NT2/D1 (cell line): ENCODE measurements around the gene LCN9.
A peak's percentile ranks its signal among the peaks of the same experiment; 100 is the strongest.

Experiments used
- DNase-seq: peaks from one replicate; pipeline ENCODE4 v3.0.0-alpha.2; 2011; ENCODE audit warnings: low read depth, low spot score
- H3K27me3 ChIP-seq: 2 replicates; pipeline ENCODE4 v1.6.0; 2011; ENCODE audit warnings: mild to moderate bottlenecking; ENCODE audit not compliant: insufficient read length, insufficient read depth
- H3K36me3 ChIP-seq: 2 replicates; pipeline ENCODE4 v1.6.1; 2011; ENCODE audit warnings: mild to moderate bottlenecking, low read length, mixed read lengths; ENCODE audit not compliant: insufficient read depth, insufficient read length
- H3K4me1 ChIP-seq: 2 replicates; pipeline ENCODE4 v1.5.1; 2011; ENCODE audit not compliant: insufficient read depth, insufficient read length
- H3K4me3 ChIP-seq: 2 replicates; pipeline ENCODE4 v1.5.1; 2011; ENCODE audit warnings: low read depth; ENCODE audit not compliant: insufficient read length
- H3K9ac ChIP-seq: 2 replicates; pipeline ENCODE4 v1.6.0; 2011; ENCODE audit warnings: low read depth; ENCODE audit not compliant: insufficient read length
- H3K9me3 ChIP-seq: 2 replicates; pipeline ENCODE4 v1.5.1; 2011; ENCODE audit warnings: mild to moderate bottlenecking, low read length; ENCODE audit not compliant: insufficient read depth
- SUZ12 ChIP-seq: IDR thresholded peaks from 2 replicates; pipeline ENCODE4 v1.6.1; 2011; ENCODE audit not compliant: insufficient read length, insufficient read depth; ENCODE audit errors: extremely low read depth
- YY1 ChIP-seq: IDR thresholded peaks from 2 replicates; pipeline ENCODE4 v1.6.1; 2011; ENCODE audit not compliant: insufficient read length, insufficient read depth
- ZNF274 ChIP-seq: IDR thresholded peaks from 2 replicates; pipeline ENCODE4 v1.6.1; 2011; ENCODE audit warnings: mild to moderate bottlenecking, low read depth, low read length

LCN9 gene

DNA sequence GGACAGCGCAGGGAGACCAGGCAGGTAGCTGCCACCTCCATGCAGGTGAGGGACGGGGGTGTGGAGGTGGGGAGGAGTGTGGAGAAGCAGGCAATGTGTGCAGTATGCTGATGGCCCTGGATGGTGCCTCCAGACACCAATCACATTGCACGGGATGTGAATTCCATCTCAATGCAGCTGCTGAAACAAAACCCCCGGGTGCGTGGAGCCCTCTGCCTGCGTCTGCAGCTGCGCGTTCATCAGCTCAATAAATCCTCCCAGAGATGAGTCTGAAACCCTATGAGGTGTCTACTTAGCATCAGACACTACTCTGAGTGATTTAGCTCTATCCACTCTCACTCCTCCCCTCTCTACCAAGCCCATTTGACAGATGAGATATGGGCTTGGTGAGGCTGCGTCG is 25.9 kb downstream of the LCN9 start:
- no peaks in the 10 kb centered on the region for H3K27me3 ChIP-seq
- H3K9me3 ChIP-seq: no peaks in the 10 kb centered on the region
- H3K4me3 ChIP-seq: no peak overlapping the region
- H3K4me1 ChIP-seq: peaks cover 26% of the 10 kb centered on the region
- H3K36me3 ChIP-seq: no peaks in the 10 kb centered on the region
- no peak for DNase-seq
- TF ChIP-seq YY1 (no peak), SUZ12 (no peak), ZNF274 (no peak)
- peak overlapping the region; percentile 10 for H3K9ac ChIP-seq

DNA sequence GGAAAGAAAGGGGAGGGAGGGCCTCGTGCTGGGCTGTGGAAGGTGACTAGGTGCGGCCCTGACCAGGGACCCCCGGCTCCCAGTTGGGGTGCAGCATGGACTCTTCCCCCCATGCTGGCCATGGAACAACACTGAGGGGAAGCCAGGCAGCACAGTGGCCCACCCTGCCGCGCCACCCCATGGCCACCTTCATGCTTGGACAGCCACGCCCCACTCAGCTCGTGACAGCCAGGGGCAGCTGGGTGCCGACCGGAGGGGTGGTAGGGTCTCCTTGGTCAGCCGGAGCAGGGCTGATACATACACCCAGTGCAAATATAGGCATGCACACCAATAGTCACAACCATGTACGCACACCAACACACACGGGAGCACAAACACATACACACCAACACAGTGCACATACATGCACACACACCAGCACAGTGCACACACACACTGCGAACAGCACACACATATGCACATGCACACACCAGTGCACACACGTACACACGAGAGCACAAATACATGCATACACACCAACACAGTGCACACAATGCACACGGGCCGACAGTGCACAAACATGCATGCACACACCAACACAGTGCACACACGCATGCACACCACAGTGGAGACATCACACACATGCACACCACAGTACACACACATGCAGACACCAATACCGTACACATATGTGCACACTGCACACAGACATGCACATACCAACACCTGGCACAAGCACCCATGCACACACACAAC is 27.9 kb downstream of the LCN9 start:
- no peaks in the 10 kb centered on the region for H3K9me3 ChIP-seq
- H3K9ac ChIP-seq: no peak overlapping the region
- no peaks in the 10 kb centered on the region for H3K27me3 ChIP-seq
- no peak overlapping the region for H3K4me3 ChIP-seq
- peaks cover 20% of the 10 kb centered on the region for H3K4me1 ChIP-seq
- H3K36me3 ChIP-seq: no peaks in the 10 kb centered on the region
- TF ChIP-seq ZNF274: no peak
- no peak for TF ChIP-seq SUZ12
- no peak for TF ChIP-seq YY1
- no peak for DNase-seq

DNA sequence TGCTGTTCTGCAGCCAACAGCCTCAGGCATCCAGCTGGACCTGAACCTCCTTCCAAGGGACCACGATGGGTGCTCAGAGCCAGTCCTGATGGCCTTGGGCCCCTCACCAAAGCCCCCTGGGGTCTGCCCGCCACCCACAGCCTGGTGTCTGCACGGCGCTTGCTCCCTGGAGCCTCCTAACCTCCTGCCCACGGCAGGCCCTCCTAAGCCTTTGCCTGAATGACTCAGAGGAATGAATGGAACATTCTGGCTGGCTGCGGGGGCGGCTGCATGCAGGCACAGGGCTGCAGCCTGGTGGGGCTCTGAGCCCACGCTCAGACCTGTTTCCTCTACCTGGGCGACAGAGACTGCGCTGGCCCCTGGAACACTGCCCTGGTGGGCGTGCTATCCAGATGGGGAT is 29.3 kb downstream of the LCN9 start:
- H3K4me1 ChIP-seq: peaks cover 14% of the 10 kb centered on the region
- no peak for DNase-seq

DNA sequence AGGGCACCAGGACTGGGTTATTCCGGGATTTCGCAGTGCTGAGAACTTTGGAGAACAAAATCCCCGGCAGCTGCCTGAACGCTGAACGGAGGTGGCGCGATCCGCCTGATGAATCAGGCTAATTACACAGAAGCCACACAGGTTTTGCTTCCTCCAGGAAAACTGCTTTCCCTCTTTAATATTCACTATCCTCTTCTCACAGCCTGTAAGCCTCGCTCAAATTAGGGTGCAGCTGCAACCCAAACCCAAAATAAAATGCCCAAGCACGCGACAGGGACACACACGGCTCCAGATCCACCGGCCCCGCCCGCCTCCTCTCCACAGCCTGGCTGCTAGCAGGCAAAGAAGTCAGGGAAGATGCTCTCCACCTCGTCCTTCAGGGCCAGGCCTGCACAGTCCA is 30.2 kb downstream of the LCN9 start:
- H3K4me3 ChIP-seq: no peak overlapping the region
- H3K36me3 ChIP-seq: no peaks in the 10 kb centered on the region
- TF ChIP-seq ZNF274: no peak
- no peak overlapping the region for H3K9ac ChIP-seq
- H3K4me1 ChIP-seq: peaks cover 14% of the 10 kb centered on the region
- H3K9me3 ChIP-seq: no peaks in the 10 kb centered on the region
- no peak for DNase-seq
- no peaks in the 10 kb centered on the region for H3K27me3 ChIP-seq

More for the DNA sequence above, 29.3 kb downstream of the LCN9 start:
- H3K9ac ChIP-seq: peak overlapping the region; percentile 17
- H3K36me3 ChIP-seq: no peaks in the 10 kb centered on the region
- H3K27me3 ChIP-seq: no peaks in the 10 kb centered on the region
- no peak for TF ChIP-seq ZNF274
- H3K4me3 ChIP-seq: no peak overlapping the region
- H3K9me3 ChIP-seq: no peaks in the 10 kb centered on the region

DNA sequence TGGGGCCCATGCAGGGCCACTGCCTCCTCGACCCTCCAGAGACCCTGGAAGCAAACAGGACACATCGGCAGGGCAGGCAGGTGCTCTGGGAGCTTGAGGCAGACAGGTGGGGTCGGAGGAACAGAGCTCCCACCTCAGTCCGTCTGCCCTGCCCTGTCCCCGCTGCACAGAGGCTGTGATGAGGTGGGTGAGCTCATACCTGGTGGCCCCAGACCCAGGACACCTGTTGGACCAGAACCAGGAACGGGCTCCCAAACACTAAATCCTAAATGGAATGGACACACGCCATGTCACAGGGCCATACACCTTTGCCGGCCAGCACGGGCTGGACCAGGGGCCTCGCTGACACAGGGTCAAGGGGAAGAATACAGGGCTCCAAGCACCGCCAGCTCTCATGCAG is 30.7 kb downstream of the LCN9 start:
- no peak overlapping the region for H3K4me3 ChIP-seq
- no peaks in the 10 kb centered on the region for H3K9me3 ChIP-seq
- H3K9ac ChIP-seq: no peak overlapping the region
- H3K4me1 ChIP-seq: peaks cover 14% of the 10 kb centered on the region
- DNase-seq: no peak
- no peaks in the 10 kb centered on the region for H3K27me3 ChIP-seq
- H3K36me3 ChIP-seq: no peaks in the 10 kb centered on the region
- no peak for TF ChIP-seq ZNF274
- no peak for TF ChIP-seq YY1
- no peak for TF ChIP-seq SUZ12

DNA sequence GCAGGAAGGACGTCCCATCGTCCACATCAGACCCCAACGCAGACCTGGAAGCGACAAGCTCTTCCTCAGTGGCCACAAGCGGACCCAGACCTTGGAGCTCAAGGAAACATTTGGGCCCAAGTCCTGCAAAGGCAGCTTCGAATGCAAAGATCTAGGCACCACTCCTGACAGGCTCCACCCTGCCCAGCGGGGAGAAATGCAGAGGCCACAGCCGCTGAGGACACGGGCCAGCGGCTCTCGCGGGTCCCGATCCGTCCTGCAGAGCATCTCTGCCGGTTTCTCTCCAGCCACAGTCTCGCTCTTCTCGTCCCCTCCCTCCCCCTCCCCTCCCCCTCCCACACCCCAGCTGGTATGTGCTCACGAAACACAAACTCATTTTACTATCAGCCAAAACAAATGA is 31.3 kb downstream of the LCN9 start:
- H3K4me3 ChIP-seq: no peak overlapping the region
- no peaks in the 10 kb centered on the region for H3K9me3 ChIP-seq

DNA sequence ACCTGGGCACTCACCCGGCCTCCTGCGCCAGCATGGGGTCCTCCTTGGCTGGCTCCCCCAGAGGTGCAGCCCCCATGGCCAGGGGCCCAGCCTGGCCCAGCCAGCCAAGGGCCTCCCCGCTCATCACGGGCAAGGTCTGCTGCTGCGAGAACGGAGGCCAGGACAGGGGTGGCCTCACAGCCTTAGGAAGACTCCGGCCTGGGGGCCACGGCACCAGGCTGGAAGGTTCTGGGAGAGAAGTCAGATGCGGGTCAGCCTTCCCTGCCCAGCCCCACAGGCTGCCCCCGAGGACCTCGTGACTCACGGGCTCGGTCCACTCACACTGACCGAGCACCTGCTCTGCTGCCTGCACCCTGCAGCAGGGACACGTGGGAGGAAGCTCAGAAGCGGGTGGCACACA is 31.9 kb downstream of the LCN9 start:
- TF ChIP-seq YY1: no peak
- TF ChIP-seq ZNF274: no peak
- no peak for TF ChIP-seq SUZ12
- Histone ChIP-seq H3K27me3 (no peaks in the 10 kb centered on the region), H3K9me3 (no peaks in the 10 kb centered on the region), H3K36me3 (no peaks in the 10 kb centered on the region), H3K4me1 (peaks cover 11% of the 10 kb centered on the region), H3K9ac (no peak overlapping the region), H3K4me3 (no peak overlapping the region)
- DNase-seq: no peak

More for the DNA sequence above, 31.3 kb downstream of the LCN9 start:
- DNase-seq: no peak
- no peak for TF ChIP-seq YY1
- no peak for TF ChIP-seq ZNF274
- TF ChIP-seq SUZ12: no peak
- no peak overlapping the region for H3K9ac ChIP-seq
- H3K27me3 ChIP-seq: no peaks in the 10 kb centered on the region
- peaks cover 11% of the 10 kb centered on the region for H3K4me1 ChIP-seq
- H3K36me3 ChIP-seq: no peaks in the 10 kb centered on the region

DNA sequence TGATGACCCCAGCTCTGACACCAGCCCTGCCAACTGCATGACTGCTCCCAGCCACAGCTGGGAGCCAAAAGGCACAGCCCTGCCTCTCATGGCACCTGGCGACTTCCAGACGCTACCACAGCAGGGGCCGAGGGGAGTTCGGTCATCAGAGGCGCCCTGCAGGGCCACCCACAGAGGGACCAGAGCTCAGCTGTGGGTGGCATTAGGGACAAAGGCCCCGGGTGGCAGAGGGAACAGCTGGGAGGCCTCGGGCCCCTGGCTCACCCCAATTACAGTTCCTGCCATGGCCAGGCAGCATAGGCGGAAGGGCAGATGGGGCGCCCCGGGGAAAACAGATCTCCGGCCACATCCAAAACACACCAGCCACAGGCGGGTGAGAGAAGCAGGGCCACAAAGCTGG is 32.5 kb downstream of the LCN9 start:
- Histone ChIP-seq H3K36me3 (no peaks in the 10 kb centered on the region), H3K4me1 (peaks cover 11% of the 10 kb centered on the region), H3K27me3 (no peaks in the 10 kb centered on the region), H3K4me3 (no peak overlapping the region), H3K9me3 (no peaks in the 10 kb centered on the region), H3K9ac (no peak overlapping the region)
- DNase-seq: no peak
- TF ChIP-seq ZNF274 (no peak), SUZ12 (no peak), YY1 (no peak)
